Measurements from ENCODE around the gene NBEA. TPM values are rescaled to one million over a fixed set of nuclear protein-coding genes. Genes with fewer than 3 reads are reported as not detected.

Gene NBEA
- total RNA-seq, 1 donor from 2014 or later = 1.2 TPM

DNA sequence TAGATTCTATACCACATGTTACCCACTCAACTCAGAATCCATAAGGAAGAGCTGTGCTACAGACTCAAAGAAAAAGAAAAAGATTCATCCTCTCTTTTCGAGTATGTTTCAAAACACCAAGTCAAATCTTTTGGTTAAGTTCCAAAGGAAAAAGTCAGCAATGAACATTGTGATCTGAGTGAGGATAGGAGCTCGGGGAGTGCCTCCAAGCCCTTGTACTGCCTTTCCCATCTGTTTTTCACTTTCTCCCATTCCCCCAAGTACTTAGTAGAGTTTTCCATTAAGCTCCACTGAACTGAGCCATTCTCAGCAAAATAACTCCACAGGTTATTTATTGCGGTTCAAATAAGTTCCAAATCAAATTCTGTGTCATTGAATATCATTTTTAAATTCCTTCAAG is 582.1 kb downstream of the NBEA start:
- ATAC-seq = no peak

DNA sequence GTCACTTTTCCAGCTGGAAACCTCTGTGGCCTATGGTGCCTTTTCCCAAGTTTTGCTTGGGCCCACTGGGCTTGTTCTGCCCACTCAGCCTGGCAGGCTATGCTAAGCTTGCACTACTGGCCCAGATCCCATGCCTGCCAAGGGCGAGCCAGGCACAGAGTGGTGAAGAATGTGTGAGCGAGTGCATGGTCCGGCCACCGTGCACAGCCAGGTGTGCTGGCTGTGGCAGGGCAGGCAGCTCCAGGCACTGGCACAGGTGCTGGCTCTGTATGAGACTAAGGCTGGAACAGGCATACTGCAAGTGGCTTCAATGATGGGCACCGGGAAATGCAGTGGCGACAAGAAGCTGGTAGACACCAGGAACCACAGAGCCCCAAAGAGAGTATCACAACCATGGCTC is 584.5 kb downstream of the NBEA start:
- ATAC-seq = no peak

DNA sequence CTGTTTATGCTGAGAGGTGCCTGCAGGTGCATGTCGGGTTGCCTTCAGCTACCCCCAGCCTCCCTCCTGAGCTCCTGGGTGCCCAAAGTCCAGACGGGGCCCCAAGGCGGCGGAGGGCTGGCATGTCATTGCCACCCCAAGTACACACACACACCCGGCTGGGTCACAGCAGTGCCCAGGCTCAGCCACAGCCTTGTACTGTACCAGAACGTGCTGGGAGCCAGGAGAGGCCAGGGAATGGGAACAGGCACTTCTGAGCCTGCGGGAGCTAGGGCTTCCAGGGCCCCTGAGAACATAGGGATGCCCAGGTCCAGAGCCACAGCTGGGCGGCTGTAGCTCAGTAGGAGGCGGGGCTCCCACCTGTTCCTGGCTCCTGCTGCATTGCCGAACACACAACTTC is 585.4 kb downstream of the NBEA start:
- ATAC-seq = no peak

DNA sequence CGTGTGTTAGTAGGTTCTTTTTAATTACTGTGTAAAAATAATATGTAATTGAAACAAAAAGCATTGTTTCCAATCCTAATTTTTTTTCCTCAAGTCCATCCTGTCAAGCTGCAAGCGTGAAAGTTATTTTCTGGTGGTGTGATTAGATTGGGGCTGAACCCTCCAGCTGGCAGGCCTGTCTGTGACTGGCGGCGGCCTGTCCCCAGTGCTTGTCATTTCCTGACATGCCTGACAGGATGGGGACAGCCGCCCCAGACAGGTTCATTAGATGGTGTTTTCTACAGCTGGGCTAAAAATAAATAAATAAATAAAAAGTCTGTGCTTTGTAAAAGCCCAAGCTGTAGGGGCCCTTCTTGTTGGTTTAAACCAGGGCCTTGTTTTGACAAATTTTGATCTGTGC is 588.1 kb downstream of the NBEA start:
- ATAC-seq = no peak

DNA sequence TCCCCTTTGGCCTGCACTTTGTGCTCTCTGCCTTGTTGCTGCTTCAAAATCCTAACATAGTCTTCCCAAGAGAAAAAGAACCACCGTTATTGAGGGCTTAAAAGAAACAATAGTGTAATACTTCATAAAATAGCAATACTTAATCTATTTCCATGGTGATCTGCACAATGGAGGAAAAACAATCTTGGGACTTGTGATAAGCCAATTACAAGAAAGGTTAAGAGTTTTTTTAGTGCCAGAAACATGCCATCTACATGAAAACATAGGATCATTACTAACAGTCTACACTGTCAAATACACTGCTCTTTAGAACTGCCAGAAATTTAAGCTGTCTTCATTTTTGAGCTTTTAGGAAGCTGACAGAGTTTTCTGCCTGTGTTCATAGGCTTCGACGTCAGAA is 588.5 kb downstream of the NBEA start:
- ATAC-seq = no peak

DNA sequence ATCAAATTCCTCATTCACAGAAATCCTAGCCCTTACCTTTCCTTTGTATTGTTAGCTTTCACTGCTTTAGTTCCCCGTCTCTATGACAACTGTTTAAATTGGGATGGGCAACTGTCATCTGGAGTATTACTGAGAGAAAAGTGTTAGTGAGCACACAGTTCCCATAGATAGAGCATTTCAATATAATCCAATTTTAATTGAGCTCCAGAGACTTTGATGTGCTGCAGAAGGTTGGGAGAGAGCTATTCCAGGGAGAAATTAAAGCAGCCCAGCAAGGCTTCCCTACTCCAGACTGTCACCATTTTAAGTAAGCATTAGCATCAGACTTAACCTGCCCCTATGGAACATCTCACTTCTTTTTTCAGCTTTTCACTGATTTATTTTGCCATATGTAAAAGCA is 589.5 kb downstream of the NBEA start:
- ATAC-seq = no peak

DNA sequence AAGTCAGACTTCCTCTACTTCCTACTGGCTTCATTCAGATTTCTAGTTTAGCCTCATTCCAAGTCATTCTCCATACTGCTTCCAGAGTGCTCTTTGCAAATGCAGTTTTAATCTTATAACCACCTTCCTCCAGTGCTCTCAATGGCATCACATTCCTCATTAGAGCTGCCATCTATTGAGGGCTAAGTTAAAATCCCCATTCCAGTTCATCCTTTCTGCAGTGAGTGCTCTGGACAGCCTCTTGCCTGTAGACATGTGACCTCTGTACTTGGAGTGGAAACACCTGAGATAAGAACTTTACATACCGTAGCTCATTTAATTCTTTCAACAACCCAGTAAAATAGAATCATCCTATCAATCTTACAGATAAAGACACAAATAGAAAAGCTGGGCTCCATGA is 592.3 kb downstream of the NBEA start:
- no peak for ATAC-seq

DNA sequence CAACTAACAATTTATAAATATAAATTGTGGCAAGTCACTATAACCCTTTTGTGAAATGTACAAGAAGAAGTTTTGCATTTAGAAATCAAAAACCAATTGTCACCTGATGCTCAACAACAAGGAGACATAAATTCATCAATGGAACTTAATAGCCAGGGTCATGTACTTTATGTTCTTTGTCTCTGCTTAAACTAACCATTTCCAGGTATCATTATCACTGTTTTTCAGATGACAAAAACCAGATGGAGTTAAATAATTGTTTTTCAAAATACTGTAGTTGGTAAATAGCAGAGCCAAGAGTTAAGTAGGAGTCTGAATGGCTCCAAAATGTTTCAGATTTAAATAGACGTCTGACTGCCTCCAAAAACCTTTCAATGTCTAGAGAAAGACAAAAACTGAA is 606.7 kb downstream of the NBEA start:
- ATAC-seq = no peak

DNA sequence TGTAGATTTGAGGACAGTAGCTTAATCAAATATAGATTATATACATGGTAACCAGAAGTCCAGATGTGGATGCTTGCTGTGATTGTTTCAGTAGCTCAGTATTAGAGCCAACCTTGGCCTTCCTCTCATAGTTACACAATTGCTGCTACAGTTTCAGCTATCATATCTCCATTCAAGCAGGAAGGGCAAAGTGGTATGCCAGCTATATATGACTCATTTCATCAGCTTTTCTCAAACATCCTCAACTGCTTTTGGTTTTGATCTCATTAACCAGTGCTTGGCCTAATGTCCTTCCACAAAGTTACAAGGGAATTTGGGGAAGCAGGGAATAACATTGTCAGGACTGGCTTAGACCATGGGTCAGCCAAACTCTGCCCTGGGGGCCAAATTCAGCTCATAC is 607.4 kb downstream of the NBEA start:
- ATAC-seq = peak; percentile 59

DNA sequence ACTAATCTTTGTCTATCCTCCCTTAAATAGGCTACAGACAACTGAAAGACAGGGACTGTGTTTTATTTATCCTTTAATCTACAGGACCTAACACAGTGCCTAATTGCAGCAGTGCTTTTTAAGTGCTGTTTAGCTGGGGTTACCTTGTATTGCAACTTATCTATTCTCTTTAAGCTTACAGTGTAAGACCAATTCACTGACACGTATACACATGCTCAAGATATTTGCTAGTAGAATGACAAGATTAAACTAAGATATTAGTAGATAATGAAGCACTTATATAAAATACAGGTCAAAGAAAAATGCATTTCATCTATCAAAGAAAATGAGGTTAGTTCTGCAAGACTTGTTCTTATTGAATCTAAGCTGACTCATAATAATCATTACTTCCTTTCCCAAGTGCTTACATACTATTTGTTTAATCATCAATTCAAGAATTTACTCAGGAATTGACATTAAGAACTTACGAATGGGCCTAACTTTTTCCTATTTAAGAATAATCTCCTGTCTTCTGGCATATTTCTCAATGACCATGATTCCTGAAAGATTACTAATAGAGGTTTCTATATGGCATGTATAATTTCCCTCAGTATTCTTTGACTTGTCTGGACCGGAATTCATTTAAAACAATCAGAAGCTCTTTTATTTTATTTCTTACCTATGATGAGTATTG is 610.2 kb downstream of the NBEA start:
- peak; percentile 44 for ATAC-seq

DNA sequence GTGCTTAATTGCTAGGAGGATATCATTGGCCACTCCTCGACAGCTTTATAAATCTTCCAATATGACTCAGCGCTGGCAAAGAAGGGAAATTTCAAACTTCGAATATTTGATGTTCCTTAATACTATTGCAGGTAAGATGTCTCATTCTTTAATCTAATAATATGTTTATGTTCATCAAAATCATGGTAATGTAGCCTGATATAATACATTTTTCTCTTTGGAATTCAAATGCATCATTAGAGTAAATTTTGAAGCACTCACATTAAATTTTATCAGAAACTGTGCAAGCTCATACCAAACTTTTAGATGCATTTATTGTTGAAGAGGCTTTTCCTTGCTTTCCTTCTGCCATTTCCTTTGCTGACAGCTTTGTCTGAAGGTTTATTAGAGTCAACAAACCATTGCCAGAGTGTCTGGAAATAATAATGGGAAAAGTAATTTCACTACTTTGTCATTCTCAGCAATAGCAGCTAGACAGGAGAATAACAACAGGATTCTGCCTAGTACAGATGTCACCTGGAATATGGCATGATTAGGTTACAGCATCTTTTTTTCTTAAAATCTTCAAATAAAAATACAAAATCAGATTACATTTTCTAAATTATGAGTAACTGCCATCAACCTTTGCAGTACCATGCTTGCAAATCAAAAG is 613.0 kb downstream of the NBEA start:
- no peak for ATAC-seq

DNA sequence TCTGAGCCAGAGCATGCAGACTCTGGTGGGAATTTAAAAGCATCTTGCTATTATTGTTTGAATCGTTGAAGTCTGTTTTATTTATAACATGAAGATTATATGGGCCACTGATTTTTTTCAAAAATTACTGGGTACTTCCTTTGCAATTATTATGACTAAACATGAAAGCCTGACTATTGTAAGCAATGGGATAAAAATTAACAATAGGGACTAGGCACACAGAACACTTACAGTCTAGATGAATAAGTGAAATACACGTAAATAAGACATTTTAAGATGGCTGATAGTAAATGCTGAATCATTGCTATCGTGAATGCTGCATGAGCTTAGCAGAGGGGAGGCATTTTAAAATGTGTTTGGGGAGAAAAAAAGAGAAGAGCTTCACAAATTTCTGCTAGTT is 615.4 kb downstream of the NBEA start:
- no peak for ATAC-seq

DNA sequence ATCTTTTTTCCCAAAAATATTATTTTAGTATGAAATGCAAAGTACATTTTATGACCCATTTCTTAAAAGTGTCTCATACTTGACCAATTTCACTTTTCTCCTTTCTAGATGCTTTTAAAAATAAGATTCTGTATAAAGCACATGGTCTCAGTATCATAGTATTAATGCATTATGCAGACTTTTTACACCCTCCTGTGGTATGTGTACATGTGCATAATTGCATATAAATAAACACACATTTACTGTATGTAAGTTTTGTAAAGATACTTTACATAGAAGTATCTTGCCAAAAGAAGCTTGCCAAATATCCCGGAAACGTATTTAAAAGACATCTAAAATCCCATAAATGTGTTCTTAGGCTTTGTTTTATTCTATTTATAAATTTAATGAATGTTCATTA is 619.5 kb downstream of the NBEA start:
- no peak for ATAC-seq

DNA sequence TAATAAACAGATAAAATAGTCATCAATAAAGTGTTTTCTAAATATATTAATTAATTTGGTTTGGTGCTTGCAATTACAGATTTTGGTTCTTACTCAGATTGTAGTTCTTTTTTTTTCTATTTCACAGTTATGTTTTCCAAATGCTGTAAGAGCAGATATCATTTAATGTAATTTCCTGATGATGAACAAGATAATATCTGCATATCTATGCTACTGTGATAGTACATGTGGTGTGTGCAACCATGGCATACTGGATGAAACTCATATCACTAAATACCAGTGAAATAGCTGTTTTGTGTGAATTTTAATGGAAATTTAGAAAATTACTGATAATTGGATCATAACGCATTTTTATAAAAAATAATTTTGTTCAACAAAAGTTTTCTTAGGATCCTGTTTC is 623.2 kb downstream of the NBEA start:
- no peak for ATAC-seq

DNA sequence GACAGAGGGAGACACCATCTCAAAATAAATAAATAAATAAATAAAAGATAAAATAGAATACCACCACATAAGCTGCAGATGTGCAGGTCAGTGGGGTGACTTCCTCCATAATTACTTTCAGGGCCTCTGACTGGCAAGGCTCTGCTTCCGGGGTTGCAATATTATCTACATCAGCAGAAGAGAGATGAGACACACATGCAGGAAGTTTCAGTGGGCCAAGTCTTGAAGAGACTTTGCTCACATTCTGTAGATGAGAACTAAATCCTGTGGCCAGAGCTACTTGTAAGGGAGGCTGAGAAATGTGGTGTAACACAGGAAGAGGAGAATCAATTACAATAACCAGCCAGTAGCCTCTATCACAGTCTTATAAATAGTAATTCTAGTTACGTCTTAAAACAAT is 624.3 kb downstream of the NBEA start:
- ATAC-seq = no peak

DNA sequence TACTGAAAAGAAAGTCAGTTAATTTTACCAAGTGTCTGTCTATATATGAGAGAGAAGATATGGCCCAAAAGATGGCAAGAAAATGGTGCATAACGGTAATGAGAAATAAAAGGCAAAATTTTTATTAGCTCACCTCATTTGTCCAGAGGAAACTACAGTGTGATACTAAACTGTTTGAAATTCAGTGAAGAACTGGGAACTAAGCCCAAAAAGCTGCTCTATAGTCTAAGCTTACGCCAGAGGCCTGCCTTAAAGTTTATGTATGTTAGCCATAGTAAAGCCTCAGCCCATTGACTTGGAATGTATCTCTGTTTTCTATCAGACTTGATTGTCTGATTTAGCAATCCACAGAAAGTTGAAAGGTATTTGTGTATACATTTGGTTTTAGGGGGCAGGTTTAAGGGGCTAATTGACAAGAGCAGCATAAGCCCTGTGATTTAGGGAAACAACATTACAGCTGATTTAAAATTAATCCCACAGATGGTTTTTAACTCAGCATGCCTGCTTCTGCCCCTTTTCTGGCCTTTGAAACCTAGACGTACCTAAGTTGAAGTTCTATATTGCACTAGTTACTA is 625.4 kb downstream of the NBEA start:
- no peak for ATAC-seq

DNA sequence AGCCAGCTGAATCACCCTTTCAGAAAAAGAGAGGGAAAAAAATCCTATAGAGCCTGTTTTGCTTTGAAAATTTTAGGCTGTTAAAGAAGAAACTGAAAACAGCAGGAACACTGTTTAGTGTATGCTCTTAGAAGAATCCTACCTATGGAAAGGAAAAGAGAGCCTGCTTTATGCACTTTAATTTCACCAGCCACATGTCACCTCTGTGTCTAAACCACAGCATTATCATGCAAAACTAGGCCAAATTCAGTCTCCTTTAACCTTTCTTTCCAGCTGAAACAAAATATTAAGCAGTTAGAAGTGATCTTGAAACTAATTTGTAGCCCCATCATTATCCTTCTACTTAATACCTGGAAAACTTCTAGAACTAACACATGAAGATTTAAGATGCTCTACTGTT is 631.6 kb downstream of the NBEA start:
- no peak for ATAC-seq

DNA sequence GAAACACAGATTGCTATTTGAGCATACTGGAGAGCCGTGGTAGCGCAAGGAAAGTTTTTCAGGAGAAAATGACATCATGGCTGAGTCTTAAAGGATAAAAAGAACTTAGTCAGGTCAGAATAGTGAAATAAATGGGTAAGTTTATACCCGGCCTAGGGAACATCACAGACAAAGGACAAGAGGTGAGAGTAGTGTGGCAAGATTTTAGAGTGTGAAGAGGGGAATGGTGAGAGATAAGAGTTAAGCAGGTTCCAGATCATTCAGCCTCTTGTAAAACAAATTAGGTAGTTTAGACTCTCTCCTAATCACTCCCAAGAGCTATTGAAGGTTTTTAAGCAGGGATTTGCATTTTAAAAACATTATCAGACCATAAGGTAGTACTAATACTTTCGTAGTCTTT is 650.4 kb downstream of the NBEA start:
- no peak for ATAC-seq

DNA sequence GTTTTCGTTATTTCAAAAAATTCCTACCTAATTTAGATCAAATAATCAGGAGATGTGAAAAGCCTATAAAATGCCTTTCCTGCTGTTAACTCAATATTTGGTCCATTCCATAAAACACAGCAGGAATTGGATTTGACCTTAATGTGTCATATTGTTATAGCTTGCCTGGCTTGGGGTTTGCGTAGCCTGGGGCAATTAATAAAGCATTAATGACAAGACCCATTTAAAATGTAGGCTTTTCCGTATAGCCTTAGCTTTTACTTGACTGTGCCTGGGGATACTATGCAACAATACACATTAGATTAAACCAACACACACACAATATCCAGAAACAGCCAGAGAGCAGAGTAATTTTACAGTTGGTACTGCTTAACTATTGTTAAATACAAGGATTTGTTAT is 651.6 kb downstream of the NBEA start:
- ATAC-seq = no peak

DNA sequence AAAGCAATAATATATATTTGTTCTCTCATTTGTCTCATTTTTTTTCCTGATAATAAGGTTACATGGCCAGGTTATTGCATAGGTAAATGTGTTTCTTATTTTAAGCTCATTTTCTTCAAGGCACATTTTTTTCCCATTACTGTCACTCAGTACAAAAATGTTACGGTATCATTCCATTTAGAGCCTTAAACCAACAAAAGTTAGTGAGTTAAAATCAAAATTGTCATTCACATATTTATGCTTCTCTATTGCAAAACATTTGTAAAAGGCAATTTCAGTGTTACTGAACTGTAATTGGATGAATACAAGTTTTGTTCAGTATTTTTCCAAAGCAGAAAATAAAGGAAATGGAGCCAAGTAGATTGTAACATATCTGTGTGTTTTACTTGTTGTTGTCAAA is 652.0 kb downstream of the NBEA start:
- no peak for ATAC-seq

DNA sequence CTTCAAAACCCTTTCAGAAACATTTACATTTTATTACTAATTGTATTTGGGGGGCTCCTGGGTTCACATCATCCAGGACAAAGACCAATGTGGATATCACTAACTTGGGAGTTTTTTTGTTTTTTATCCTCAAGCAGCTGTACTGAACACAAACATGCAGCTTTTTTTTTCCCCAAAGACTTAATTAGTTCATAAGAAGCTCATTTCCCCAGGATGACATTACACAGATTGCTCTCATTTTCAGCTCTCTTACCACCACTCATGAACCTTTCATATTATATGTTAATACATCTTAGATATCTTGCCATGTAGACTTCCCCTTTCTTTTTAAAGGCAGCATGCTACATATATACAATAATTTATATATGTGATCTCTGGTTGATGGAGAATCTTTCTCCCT is 653.1 kb downstream of the NBEA start:
- ATAC-seq = no peak

DNA sequence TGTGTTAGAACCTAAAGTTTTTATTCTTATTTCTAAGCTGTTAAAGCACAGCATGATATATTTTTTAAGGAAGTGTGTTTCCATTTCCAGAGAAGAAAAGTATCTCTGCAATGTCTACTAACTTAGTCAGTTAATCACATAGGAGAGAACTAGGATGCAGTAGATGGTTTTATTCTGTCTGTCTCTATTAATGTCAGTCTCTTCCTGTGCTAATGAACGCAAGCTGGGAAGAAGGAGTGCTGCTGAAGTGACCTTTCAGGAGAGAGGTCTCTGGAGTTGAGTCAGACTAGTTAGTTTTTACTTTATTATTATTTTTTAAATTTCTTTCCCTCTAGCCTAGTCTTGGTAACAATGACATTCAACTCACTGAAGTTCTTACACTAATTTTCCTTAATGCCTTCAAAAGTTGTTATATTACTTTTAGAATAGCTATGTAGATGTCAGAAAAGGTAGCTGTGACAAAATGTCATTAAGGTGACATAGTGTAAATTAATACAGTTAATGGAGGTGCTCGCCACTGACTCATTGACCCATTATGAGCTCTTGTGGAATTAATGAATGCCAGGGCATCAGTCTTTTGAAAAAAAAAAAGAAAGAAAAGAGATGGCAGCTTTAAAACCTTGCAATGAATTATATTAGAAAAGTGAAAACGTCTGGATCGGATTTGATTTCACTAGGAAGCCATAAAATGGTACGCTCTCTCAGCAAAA is 654.4 kb downstream of the NBEA start:
- ATAC-seq = no peak

DNA sequence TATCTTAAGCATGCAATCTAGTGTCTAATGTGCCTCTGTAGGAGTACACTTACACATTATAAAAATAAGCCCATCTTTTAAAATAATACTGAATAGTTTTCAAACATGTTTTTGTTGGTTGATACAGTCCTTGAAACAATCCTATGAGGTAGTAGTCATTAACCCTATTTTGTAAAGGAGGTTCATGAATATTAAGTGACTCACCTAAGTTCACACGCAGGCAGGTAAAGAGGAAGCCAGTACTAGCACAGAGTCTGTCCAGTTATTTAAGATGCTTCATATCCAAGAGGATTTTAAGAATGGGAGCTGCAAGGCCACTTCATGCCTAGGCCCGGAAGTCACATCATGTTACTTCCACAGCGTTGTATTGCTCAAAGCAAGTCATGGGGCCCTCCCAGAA is 655.4 kb downstream of the NBEA start:
- no peak for ATAC-seq

DNA sequence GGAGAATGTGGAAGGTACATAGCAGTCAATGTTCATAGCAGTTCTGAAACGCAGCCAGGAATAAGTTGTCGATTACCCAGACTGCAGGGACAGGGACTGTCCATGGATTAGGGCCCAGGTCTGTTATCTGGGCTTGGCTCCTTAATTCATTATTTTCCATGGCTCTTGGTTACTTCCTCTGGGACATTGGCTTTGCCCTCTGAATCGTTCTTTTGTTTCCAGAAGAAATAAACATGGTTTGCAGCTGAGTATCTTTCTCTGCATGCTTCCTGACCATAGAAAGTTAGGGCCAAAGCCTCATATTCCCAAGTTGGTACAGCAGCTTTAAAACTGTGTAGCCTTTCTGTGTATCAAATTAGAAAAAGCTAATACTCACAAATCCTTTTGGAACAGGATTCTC is 656.2 kb downstream of the NBEA start:
- ATAC-seq = no peak
